ENCODE measurements around the gene PIPOX. TPM values are rescaled to one million over a fixed set of nuclear protein-coding genes. Genes with fewer than 3 reads are reported as not detected.

PIPOX gene
- total and polyA plus RNA-seq, 7 donors, result 0.71 to 20.5 (median 8.7) TPM; not detected in 1

GRCh38 chr17:29005936-29006511 is 36.9 kb upstream of the PIPOX start, which contains the start of gene SEZ6:
SEZ6 (minus strand) TSS chr17:29006033; CDS start chr17:29005869, 164 bp downstream.
- TF ChIP-seq CTCF (IDR thresholded peaks at IDR 0.05), result peak in 1 of 4 experiments; percentile 27
- TF ChIP-seq EP300 (IDR thresholded peaks at IDR 0.05), result no peak
- DNase-seq, result no peak
- 4 to 6% methylated on average over 43 of the region's 43 CpGs for WGBS, 2 donors
- Histone ChIP-seq H3K4me1 (peaks cover 0 to 14% (median 12%) of the 10 kb centered on the region in 4 donors), H3K27ac (no peak within 1 kb of the TSS), H3K4me3 (peak within 1 kb of the TSS in 2 of 4 donors; percentile 11 to 26), H3K36me3 (no peaks in the 10 kb centered on the region), H3K9me3 (no peaks in the 10 kb centered on the region), H3K27me3 (peaks cover 19 to 54% (median 30%) of the 10 kb centered on the region in 3 donors)
- intact Hi-C loops (cut with DNase I), result no loop called here

- H3K9me3 ChIP-seq, result no peaks in the 10 kb centered on the region
- TF ChIP-seq POLR2A (IDR thresholded peaks at IDR 0.05), result no peak
- no peak for TF ChIP-seq CTCF (IDR thresholded peaks at IDR 0.05)
- no peak for TF ChIP-seq EP300 (IDR thresholded peaks at IDR 0.05)
- TF ChIP-seq POLR2AphosphoS5 (IDR thresholded peaks at IDR 0.05), result no peak
- peaks cover 0 to 14% (median 12%) of the 10 kb centered on the region in 4 donors for H3K4me1 ChIP-seq
- intact Hi-C loops (cut with DNase I), result no loop called here
- H3K36me3 ChIP-seq, result no peaks in the 10 kb centered on the region
- 27 to 33% methylated on average over 2 of the region's 2 CpGs for WGBS, 2 donors
- peaks cover 19 to 54% (median 30%) of the 10 kb centered on the region in 3 donors for H3K27me3 ChIP-seq
- H3K4me3 ChIP-seq, result no peak overlapping the region
- no peak for DNase-seq
- H3K27ac ChIP-seq, result no peak overlapping the region
Observed at GRCh38 chr17:29007456-29007855, 35.5 kb upstream of the PIPOX start.

GRCh38 chr17:29007860-29008455 is 35.0 kb upstream of the PIPOX start:
- H3K9me3 ChIP-seq, result no peaks in the 10 kb centered on the region
- peaks cover 0 to 14% (median 12%) of the 10 kb centered on the region in 4 donors for H3K4me1 ChIP-seq
- H3K27ac ChIP-seq, result no peak overlapping the region
- H3K27me3 ChIP-seq, result peaks cover 19 to 53% (median 28%) of the 10 kb centered on the region in 3 donors
- no peak for DNase-seq
- WGBS, 2 donors, result 45 to 64% methylated on average over 2 of the region's 2 CpGs
- TF ChIP-seq POLR2A (IDR thresholded peaks at IDR 0.05), result no peak
- no peak for TF ChIP-seq CTCF (IDR thresholded peaks at IDR 0.05)
- no peak for TF ChIP-seq EP300 (IDR thresholded peaks at IDR 0.05)
- TF ChIP-seq POLR2AphosphoS5 (IDR thresholded peaks at IDR 0.05), result no peak
- H3K4me3 ChIP-seq, result no peak overlapping the region
- intact Hi-C loops (cut with DNase I), result no loop called here
- H3K36me3 ChIP-seq, result no peaks in the 10 kb centered on the region

GRCh38 chr17:29008591-29008990 is 34.4 kb upstream of the PIPOX start:
- TF ChIP-seq CTCF (IDR thresholded peaks at IDR 0.05), result no peak
- TF ChIP-seq EP300 (IDR thresholded peaks at IDR 0.05), result no peak
- TF ChIP-seq POLR2A (IDR thresholded peaks at IDR 0.05), result no peak
- TF ChIP-seq POLR2AphosphoS5 (IDR thresholded peaks at IDR 0.05), result no peak
- intact Hi-C loops (cut with DNase I), result no loop called here
- WGBS, 2 donors, result 42 to 67% methylated on average over 3 of the region's 3 CpGs
- Histone ChIP-seq H3K27ac (no peak overlapping the region), H3K9me3 (no peaks in the 10 kb centered on the region), H3K4me1 (peaks cover 0 to 14% (median 12%) of the 10 kb centered on the region in 4 donors), H3K36me3 (no peaks in the 10 kb centered on the region), H3K27me3 (peaks cover 19 to 47% (median 22%) of the 10 kb centered on the region in 3 donors), H3K4me3 (no peak overlapping the region)
- DNase-seq, result no peak

Measured in sigmoid colon (tissue), 7 donors.